Panc1 (cell line): Measurements from ENCODE around the gene ALKAL2. TPM values are rescaled to one million over a fixed set of nuclear protein-coding genes. Genes with fewer than 3 reads are reported as not detected.

Source experiments
- ATAC-seq: fragments of 200-7000 bp; cut with Tn5 transposase; 2 replicates; pipeline ENCODE4 v1.9.1; 2020; ENCODE audit warnings: mild to moderate bottlenecking, moderate library complexity
- BruUV-seq: library from RNA; stranded (reverse); fragments of 400-500 nt; replicated peaks from 2 replicates; lab custom pipeline; 2021; lab: Mats Ljungman, UMichigan
- CTCF ChIA-PET: fragments of 300-600 bp; sonication (Branson Sonifier 250); formaldehyde crosslinking; loops from one replicate; lab custom pipeline; 2022; ENCODE audit warnings: antibody characterized with exemption; lab: Charles Lee
- POLR2A ChIA-PET: fragments of 300-600 bp; sonication (Branson Sonifier 250); formaldehyde crosslinking; loops from one replicate; lab custom pipeline; 2022; ENCODE audit warnings: antibody characterized with exemption; lab: Charles Lee
- DNase-seq: peaks from one replicate; pipeline ENCODE4 v3.0.0-alpha.2; 2010; ENCODE audit warnings: low read depth, low spot score
- H3K27ac ChIP-seq: 2 replicates; pipeline ENCODE4 v1.5.1; 2011; ENCODE audit warnings: mild to moderate bottlenecking, low read length, inconsistent platforms
- H3K27me3 ChIP-seq: fragments of 200-500 bp; sonication (Bioruptor generic); 2 replicates; pipeline ENCODE4 v1.6.0; 2014; ENCODE audit warnings: low read length, inconsistent platforms; ENCODE audit not compliant: control insufficient read depth, insufficient read depth
- H3K36me3 ChIP-seq: fragments of 200-500 bp; sonication (Bioruptor generic); 2 replicates; pipeline ENCODE4 v1.5.1; 2014; ENCODE audit warnings: inconsistent platforms, mild to moderate bottlenecking, low read length, moderate library complexity; ENCODE audit not compliant: control insufficient read depth, insufficient read depth
- H3K4me1 ChIP-seq: 2 replicates; pipeline ENCODE4 v1.5.1; 2011; ENCODE audit warnings: inconsistent platforms, mild to moderate bottlenecking, low read length, moderate library complexity; ENCODE audit not compliant: control insufficient read depth, insufficient read depth
- H3K4me3 ChIP-seq, 2 experiments: 2 replicates each; pipeline ENCODE4 v1.5.1; 2011 to 2012; ENCODE audit warnings: low read depth in 2 of 2, low read length in 2 of 2, mild to moderate bottlenecking in 2 of 2, inconsistent platforms in 1 of 2, moderate library complexity in 1 of 2
- H3K9me3 ChIP-seq: fragments of 200-500 bp; sonication (Bioruptor generic); 2 replicates; pipeline ENCODE4 v1.5.1; 2014; ENCODE audit warnings: low read depth, mild to moderate bottlenecking, inconsistent platforms, low read length, moderate library complexity; ENCODE audit not compliant: control insufficient read depth, insufficient read depth
- POLR2AphosphoS5 ChIP-seq: IDR thresholded peaks from 2 replicates; pipeline ENCODE4 v1.6.1; 2012; ENCODE audit warnings: mild to moderate bottlenecking, low read depth, low read length, moderate library complexity
- SIN3A ChIP-seq: IDR thresholded peaks from 2 replicates; pipeline ENCODE4 v1.6.1; 2012; ENCODE audit warnings: low read depth, mild to moderate bottlenecking, low read length, moderate library complexity, borderline replicate concordance; ENCODE audit not compliant: insufficient read depth
- TCF7L2 ChIP-seq: IDR thresholded peaks from 2 replicates; pipeline ENCODE4 v1.6.1; 2011; ENCODE audit warnings: mild to moderate bottlenecking, low read depth, low read length, inconsistent platforms
- in situ Hi-C: cut with HindIII; loops from 2 replicates; pipeline ENCODE4 v1.10.0; 2016; ENCODE audit warnings: low sequenced_read_pairs, low pct_unique_long_range_greater_than_20kb
- intact Hi-C: fragments of 100-400 bp; cut with micrococcal nuclease; formaldehyde crosslinking; loops from one replicate; pipeline ENCODE4 v1.10.0; 2022; ENCODE audit not compliant: unreplicated experiment
- total RNA-seq: library from RNA; stranded (reverse); gene quantifications from one replicate; pipeline ENCODE4 v1.2.1, GENCODE V29; 2021; ENCODE audit not compliant: unreplicated experiment
- TF ChIP-seq, protein P1 (sequence below), 2 experiments: IDR thresholded peaks; 2 replicates each; pipeline ENCODE4 v1.6.1; 2011 to 2012; ENCODE audit warnings: low read depth in 2 of 2, control low read depth in 1 of 2, low read length in 1 of 2, mild to moderate bottlenecking in 1 of 2, moderate library complexity in 1 of 2; ENCODE audit not compliant: insufficient read depth in 1 of 2
- TF ChIP-seq, protein P2 (sequence below): fragments of 450-650 bp; IDR thresholded peaks from 2 replicates; pipeline ENCODE4 v1.5.1; 2017; ENCODE audit warnings: mild to moderate bottlenecking

ALKAL2 gene
- total RNA-seq, 1 experiment from 2014 or later = not detected

DNA sequence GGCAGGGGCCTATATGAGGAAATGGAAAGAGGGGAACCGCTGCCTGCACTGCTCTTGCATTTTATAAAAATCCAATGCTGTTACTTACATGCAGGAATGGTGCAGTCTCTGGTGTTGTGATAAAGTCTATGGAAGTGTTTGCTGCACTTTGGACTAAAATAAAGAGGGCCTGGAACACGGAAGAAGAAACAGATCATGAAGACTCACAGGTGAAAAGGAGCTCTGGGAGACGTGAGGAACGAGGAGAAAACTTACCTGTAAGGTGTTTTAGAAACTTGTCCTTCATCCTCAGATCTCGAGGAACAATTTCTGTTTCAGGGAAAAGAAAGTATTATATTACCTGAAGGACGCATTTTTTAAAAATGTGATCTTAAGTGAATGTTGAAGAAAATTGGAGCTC is 1.9 kb downstream of the ALKAL2 start:
- intact Hi-C loops = no loop called here
- no peak overlapping the region for H3K27ac ChIP-seq
- BruUV-seq = no TSS peak
- POLR2A ChIA-PET = no interaction called here
- no peaks in the 10 kb centered on the region for H3K9me3 ChIP-seq
- H3K4me1 ChIP-seq = no peaks in the 10 kb centered on the region; the same call in none of the 2 replicates
- no peak for DNase-seq
- ATAC-seq = no peak
- H3K27me3 ChIP-seq = peaks cover 10% of the 10 kb centered on the region
- H3K4me3 ChIP-seq = no peak overlapping the region
- no peaks in the 10 kb centered on the region; the same call in 1 of the 2 replicates for H3K36me3 ChIP-seq
- CTCF ChIA-PET = no interaction called here
- TF ChIP-seq POLR2AphosphoS5 (no peak), TCF7L2 (no peak), SIN3A (no peak)
- TF ChIP-seq, protein P1, sequence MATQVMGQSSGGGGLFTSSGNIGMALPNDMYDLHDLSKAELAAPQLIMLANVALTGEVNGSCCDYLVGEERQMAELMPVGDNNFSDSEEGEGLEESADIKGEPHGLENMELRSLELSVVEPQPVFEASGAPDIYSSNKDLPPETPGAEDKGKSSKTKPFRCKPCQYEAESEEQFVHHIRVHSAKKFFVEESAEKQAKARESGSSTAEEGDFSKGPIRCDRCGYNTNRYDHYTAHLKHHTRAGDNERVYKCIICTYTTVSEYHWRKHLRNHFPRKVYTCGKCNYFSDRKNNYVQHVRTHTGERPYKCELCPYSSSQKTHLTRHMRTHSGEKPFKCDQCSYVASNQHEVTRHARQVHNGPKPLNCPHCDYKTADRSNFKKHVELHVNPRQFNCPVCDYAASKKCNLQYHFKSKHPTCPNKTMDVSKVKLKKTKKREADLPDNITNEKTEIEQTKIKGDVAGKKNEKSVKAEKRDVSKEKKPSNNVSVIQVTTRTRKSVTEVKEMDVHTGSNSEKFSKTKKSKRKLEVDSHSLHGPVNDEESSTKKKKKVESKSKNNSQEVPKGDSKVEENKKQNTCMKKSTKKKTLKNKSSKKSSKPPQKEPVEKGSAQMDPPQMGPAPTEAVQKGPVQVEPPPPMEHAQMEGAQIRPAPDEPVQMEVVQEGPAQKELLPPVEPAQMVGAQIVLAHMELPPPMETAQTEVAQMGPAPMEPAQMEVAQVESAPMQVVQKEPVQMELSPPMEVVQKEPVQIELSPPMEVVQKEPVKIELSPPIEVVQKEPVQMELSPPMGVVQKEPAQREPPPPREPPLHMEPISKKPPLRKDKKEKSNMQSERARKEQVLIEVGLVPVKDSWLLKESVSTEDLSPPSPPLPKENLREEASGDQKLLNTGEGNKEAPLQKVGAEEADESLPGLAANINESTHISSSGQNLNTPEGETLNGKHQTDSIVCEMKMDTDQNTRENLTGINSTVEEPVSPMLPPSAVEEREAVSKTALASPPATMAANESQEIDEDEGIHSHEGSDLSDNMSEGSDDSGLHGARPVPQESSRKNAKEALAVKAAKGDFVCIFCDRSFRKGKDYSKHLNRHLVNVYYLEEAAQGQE (IDR thresholded peaks at IDR 0.05; ENCODE audit: insufficient read depth in 1 of 2, low read depth in 2 of 2, low read length in 1 of 2) = no peak
- TF ChIP-seq, protein P2, sequence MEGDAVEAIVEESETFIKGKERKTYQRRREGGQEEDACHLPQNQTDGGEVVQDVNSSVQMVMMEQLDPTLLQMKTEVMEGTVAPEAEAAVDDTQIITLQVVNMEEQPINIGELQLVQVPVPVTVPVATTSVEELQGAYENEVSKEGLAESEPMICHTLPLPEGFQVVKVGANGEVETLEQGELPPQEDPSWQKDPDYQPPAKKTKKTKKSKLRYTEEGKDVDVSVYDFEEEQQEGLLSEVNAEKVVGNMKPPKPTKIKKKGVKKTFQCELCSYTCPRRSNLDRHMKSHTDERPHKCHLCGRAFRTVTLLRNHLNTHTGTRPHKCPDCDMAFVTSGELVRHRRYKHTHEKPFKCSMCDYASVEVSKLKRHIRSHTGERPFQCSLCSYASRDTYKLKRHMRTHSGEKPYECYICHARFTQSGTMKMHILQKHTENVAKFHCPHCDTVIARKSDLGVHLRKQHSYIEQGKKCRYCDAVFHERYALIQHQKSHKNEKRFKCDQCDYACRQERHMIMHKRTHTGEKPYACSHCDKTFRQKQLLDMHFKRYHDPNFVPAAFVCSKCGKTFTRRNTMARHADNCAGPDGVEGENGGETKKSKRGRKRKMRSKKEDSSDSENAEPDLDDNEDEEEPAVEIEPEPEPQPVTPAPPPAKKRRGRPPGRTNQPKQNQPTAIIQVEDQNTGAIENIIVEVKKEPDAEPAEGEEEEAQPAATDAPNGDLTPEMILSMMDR = no peak
- in situ Hi-C loops = no loop called here

DNA sequence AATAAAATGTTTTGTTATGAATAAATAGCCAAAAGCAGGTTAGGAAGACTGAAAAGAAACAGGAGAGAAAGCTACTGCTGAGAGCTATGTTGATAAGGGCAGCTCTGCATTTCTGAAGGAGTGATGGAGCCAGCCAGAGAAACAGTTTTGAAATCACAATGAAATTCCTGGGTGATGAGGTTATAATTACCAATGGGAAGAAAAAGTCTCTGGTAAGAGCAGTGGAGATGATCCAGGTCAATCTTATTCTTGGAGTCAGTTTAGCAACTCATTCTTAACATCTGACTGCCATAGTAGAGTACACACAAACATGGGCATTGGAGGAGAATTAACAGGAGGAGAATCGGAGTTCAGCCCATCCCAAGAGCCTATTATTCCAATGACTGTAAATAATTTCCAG is 2.4 kb downstream of the ALKAL2 start:
- intact Hi-C loops (no loop called here), in situ Hi-C loops (no loop called here)
- no peak for DNase-seq
- no peaks in the 10 kb centered on the region; the same call in 1 of the 2 replicates for H3K36me3 ChIP-seq
- CTCF ChIA-PET = no interaction called here
- no peaks in the 10 kb centered on the region for H3K9me3 ChIP-seq
- TF ChIP-seq TCF7L2 (no peak), SIN3A (no peak), POLR2AphosphoS5 (no peak)
- TF ChIP-seq, protein P2 = no peak
- POLR2A ChIA-PET = no interaction called here
- no peak overlapping the region for H3K4me3 ChIP-seq
- ATAC-seq = no peak
- no peak overlapping the region for H3K27ac ChIP-seq
- BruUV-seq = no TSS peak
- H3K27me3 ChIP-seq = peaks cover 5% of the 10 kb centered on the region
- H3K4me1 ChIP-seq = no peaks in the 10 kb centered on the region; the same call in none of the 2 replicates
